HG03575 (cell line): ENCODE measurements around the gene UBE3D.
"Not testable (repeated sequence)": the region's sequence is repeated elsewhere in the genome, so short reads cannot be mapped to it uniquely, and the experiment has no call there.

ENCODE experiments used
- ATAC-seq: cut with Tn5 transposase; IDR thresholded peaks from one replicate; pipeline ENCODE4 v1.9.1; 2021; ENCODE audit not compliant: unreplicated experiment, insufficient number of reproducible peaks, low FRiP score; ENCODE audit errors: extremely low read depth

Gene UBE3D

DNA sequence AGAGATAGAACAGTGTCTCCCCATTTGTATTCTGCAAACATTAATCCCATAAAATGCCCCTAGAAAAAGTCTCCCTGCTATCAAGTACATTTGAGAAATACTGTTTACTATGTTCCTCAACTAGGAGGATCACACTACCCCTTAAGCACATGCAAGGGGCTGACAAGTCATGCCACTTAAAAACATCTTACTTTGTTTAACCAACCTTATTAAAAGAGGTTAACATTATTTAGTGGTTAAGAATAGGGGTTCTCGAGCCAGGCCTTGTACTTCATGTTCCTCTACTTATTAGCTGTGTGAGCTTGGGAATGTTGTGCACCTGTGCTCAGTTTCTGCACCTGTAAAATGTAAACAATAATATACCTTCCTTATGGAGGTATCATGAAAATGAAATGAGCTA lies 113.7 kb downstream of the UBE3D start:
- ATAC-seq, result no peak

DNA sequence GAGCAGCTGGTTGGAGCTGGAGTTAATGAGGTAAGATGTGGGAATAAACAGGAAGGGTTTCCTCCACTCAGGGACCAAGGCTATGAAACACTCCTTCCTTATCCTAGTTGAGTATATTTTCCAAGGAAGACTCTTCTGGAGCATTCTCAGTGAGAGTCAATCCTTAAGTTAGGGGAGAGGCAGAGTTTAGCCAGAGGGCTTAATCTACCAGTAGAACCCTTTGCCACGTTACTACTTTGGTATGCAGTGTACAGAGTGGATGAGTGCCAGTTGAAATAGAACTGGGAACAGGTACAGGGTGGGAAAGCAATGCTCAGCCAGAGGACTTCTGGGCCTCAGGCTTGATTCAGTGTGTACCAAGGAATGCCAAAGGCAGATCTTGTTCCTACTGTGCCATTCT lies 114.3 kb downstream of the UBE3D start:
- ATAC-seq, result no peak

DNA sequence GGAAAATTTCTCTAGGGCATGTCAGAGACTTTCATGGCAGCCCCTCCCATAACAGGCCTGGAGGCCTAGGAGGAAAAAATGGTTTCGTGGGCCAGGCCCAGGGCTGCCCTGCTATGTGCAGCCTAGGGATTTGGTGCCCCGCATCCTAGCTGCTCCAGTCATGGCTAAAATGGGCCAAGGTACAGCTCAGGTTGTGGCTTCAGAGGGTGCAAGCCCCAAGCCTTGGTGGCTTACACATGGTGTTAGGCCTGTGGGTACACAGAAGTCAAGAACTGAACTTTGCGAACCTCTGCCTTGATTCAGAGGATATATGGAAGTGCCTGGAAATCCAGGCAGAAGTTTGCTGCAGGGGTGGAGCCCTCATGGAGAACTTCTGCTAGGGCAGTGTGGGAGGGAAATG lies 134.7 kb downstream of the UBE3D start:
- ATAC-seq, result not testable (repeated sequence)

DNA sequence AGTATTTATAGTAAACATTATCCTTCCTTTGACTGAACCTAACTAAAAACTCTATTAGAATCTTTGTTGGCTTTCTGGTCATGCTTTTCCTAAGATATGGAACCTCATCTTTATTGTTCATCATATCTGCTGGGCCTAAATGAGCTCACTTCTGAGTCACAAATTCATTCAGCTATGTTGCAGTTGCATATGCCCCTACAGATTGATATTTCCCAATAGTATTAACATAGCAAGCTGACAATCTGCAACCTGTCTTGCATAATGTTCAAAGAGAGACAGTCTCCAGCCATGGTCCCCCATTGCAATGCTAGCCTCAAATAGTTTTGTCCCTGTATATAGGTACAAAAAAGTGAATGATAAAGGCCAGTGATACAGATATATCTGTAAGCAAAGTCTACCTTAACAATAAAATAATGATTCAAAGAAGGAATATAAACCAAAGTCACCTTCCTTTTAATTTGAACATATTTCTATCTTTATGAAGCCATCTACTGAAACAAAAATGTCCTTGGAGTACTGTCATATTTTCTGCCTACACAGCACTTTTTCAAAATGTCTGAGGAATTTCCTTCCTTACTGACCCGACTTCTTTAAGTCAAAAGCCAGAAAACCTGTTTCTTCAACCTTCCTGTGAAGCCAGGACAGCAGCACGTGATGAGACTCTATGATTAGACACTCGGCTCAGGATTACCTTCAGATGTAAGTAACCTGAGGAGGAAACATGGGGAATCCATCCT lies 140.7 kb downstream of the UBE3D start:
- ATAC-seq, result no peak

DNA sequence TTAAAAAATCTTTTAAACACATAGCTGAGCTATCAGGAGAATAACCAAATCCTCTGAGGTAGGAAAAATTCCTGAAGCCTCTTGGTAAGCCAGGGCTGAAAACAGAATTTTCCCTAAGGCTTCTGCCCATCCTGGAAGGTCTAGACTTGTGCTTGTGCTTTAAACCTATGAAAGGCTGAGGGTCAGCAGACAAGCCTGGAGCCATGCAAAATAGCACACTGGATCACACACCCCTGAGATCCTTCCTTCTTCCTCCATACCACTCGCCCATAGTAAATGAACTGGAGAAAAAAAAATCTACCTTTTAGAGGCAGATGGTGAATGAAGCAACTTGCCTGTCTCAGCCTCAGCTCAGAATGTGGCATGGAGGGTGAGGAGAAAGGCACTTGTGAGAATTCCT lies 144.4 kb downstream of the UBE3D start:
- ATAC-seq, result no peak

DNA sequence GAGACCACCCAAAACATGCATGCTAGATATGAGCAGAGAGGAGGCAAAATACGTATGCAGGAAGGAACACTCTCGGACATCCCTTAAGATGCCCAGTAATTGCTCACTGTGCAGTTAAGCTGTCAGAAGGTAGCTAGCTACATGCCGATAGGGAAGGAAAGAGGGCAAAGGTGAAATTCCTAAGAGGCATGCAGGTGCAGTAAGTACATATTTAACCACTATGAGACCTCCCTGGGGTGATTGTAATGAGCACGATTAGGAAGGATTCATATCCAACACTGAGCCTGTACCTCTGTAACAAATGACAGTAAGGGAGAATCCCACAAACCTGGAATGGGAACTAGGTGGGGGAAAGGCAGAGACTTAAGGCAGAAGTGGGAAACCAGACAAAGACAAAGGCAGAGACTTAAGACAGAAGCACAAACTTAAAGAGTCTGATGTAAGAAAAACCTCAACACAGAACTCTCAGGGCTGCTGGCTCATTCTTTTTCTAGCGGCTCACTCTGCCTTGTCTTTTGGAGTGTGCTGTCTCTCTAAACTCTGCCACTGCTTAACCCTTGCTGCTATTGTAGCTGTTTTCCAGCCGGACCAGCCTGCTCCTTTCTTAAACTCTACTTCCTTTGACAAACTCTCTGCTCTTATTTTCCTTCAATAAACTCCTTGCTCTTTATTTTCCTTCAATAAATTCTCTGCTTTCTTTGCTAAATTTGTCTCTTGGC lies 148.1 kb downstream of the UBE3D start:
- no peak for ATAC-seq

DNA sequence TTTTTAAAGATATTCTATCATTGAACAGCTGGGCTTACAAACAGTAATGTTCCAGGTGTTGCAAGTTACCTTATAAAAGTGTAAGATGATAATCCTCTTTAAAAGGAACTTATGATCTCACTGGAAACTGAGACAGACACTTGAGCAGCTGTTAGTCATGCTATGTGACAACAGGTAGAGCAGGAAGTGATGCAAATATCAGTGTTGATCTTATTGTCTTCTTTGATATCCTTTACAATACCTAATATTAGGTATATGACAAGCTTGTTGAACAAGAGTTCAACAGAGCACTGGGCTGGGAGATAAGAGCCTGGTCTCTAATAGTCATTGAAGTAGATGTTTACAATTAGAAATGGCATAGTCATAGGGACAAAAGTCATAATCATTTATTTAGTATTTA lies 150.0 kb downstream of the UBE3D start:
- no peak for ATAC-seq

DNA sequence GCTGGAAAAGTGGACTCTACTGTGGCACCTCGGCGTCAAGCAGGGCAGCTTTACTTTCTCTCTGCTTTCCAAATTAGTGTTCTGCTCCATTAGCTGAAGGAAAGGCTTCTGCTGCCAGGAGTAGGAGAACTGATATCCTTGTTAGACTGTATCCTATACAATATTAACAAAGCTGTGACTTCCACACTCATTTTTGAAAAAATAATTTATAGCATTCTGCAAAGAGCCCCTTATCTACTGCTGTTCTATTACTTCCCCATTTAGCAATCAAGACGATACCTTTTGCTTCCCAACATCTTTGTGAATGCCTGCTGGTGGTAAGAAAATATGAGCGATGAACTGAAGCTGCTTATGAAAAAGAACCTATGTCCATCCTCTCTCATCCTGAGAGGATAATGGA lies 151.1 kb downstream of the UBE3D start:
- ATAC-seq, result no peak

DNA sequence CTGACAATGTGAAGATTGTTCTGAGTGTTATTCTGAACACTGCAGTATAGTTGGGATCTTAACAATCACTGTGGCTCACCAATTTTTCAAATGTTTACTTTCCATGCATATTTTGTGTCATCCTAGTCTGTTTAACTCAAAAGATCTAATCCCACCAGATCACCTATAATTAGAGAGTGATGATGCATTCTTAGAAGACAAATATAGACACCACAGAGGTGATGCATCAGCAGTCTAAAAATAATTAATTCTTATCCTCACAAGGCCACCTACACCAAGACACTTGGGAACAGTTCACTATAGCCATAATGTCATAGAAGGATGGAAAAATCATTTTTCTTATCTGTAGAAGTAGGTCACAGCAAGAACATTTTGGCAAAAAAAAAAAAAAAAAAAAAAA lies 154.8 kb downstream of the UBE3D start:
- no peak for ATAC-seq

DNA sequence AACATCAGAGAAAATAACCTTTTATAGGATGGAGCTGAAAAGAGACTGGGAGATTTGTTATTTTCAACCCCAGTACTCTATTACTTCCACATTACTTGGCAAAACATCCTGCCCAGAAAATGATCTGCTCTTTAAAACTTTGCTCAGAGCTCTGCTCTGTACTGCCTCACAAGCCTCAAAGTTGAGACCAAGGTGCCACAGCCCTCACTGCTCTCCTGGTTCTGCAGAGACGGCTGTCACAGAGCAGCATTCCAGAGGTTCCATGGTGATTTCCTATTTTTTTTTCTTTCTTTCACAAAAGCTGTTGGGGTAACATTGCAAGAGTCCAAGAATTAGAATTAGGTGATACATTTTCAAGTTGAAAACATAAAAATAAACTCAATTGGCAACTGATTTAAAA lies 155.2 kb downstream of the UBE3D start:
- ATAC-seq, result no peak

DNA sequence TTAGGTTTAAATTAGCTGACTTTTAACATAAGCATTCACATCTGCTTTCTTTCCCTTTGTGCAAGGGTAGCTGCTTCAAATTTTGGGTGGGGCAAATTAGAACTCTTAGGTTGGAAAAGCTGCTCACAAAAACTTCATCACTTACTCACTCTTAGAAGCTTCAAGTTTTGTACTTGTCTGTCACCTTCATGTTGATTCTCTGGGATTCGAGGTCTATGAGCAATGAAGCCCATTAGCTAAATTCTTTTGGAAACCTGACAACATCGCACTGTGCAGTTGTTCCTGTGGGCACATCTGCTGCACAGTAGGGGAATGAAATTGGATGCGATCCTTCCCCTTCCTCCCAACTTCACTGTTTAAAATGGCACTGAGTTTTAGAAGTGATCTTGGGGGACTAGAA lies 156.1 kb downstream of the UBE3D start:
- no peak for ATAC-seq

DNA sequence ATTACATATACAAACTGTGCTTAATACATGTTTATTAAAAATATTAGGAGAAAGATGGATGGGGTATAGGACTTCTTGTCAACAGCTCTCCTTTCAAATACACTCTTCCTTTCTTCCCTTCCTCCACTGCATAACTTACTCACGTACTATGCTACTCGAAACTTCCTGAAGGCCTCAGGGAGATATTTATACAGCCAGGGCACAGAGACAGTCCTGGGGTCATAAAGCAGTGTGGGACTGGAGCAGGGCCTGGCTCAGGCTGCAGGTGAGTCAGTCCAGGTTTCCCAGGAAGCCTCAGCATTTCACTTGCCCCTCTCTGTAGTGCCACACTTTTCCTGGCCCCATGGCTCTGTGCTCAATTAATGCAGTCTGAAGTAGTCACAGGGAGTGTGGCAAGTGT lies 157.0 kb downstream of the UBE3D start:
- ATAC-seq, result no peak

DNA sequence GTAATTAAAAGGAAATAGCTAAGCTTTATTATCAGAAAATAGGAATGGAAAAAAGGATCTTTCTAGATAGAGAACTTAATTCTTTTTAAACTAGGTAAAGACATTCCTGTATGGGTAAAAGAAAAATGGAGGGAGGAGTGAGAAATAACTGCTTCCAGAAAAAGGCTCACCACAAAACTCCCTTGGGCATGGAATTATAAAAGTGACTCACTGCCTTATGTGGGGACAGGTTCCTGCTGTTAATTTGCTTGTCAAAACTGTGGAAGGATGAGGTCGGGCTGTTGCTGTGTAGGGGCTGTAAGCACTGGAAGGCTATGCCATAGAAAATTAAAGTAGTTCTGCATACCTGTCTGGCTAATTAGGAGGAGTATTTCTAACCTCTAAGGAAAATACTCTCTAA lies 158.7 kb downstream of the UBE3D start:
- ATAC-seq, result no peak

DNA sequence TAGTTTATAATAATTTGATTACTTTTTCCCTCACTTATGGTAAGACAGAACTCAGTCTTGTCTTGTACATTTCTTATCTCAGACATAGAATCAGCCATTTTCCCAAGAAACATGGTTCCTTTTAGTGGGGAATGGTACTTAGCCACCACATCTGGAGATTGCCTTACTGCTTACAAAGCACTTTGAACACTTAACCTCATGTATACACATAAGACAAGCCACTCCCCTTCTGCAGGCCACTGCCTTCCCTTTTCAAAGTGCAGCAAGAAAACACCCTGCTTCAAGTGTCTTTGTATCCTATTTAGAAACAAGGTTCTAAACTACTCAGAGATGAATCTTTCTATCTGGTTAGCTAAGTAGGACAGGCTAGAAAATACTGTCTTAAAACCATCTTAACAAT lies 159.2 kb downstream of the UBE3D start:
- ATAC-seq, result no peak

DNA sequence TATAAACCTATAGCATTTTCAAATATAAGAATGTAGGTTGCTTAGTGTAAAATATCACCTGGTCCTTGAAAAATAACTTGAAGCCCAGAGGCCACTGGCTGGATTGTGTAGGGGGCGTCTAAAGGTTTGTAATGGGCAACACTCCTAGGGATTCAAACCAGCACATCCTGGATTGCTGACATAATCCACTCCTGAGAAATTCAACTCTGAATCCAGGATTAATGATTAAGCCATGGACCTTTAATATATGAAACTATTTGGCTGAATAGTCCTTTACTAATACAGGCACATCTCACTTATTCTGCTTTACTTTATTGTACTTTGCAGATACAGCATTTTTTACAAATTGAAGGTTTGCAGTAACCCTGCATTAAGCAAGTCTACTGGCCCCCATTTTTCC lies 160.8 kb downstream of the UBE3D start:
- no peak for ATAC-seq

DNA sequence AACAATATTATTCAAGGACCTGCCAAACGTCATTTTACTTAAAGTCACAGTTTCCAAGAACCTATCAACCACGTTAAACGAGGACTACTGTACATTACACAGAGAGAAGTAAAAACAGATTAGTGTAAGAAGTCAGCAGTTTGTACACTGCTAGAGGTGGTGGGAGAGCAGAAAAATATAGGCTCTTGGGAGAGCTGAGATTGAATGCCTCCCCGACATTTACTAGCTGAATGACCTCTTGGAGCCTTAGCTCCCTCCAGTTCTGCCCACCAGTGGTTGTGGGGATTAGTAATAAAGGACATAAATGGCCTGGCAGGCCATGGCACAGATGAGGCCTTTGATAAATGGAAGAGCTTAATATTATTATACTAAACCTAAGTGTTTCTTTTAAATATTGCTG lies 161.4 kb downstream of the UBE3D start:
- no peak for ATAC-seq

DNA sequence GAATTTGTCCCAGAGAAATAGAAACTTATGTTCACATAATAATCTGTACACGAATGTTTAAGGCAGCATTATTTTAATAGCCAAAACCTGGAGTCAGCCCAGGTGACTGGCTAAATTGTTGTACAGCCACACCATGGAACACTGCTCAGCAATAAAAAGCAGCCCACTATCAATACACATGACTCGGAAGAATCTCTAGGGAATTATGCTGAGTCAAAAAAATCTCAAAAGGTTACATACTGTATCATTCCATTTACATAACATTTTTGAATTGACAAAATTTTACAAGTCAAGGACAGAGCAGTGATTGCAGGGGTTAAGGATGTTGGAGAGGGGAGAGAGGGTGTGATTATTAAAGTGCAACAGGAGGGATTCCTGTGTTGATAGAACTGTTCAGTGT lies 163.4 kb downstream of the UBE3D start:
- ATAC-seq, result no peak

DNA sequence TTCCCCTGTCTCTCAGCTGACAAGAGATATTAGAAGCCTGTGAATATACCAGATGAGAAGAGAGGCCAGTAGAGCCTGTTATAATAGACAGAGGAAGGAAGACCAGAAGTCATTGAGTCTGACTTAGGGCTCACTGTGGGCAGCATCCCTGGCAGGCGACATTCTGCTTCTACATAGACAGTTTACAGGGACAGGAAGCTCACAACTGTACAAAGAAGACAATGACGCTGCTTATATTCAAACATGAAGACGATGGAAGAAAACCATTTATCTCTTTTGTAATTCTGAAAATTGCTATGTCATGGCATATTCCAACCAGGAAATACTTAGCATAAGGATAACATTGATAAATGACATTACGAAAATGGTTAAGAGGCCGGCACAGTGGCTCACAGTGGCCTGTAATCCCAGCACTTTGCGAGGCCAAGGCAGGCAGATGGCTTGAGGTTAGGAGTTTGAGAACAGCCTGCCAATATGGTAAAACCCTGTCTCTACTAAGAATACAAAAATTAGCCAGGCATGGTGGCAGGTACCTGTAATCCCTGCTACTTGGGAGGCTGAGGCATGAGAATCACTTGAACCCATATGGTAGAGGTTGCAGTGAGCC lies 170.9 kb downstream of the UBE3D start:
- ATAC-seq, result no peak

DNA sequence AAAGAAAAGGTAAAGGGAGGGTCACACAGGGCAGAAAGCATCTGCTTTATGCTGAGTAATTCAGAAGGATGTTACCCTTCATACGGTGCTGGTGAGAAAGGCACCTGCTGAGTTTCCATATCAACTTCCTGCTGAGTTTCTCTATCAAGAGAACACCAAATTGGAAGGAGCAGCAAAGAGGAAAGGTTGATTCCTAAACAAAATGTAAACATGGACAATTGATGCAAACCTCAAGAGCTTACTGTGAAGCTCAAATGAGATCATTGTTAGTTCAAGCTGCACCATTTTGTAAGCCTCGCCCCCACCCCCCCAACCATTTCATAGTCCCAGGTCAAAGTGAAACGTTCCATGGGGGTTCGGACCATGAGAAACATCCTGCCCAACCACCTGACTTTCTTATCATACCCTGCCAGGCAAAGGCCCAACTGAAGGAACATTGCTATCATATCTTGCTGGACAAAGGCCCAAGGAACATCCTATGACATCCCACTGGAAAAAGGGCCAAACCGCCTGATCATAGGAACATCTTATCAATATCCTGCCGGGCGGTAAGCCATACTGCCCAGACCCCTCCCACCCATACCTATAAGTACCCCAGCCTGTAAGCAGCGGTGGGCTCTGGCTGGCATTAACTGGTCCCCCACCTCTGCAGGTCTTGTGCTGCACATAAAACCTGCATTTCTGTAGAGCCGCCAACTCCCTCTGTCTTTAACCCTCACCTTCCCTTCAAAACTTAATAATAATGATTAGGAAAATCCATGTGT lies 171.6 kb downstream of the UBE3D start:
- no peak for ATAC-seq

DNA sequence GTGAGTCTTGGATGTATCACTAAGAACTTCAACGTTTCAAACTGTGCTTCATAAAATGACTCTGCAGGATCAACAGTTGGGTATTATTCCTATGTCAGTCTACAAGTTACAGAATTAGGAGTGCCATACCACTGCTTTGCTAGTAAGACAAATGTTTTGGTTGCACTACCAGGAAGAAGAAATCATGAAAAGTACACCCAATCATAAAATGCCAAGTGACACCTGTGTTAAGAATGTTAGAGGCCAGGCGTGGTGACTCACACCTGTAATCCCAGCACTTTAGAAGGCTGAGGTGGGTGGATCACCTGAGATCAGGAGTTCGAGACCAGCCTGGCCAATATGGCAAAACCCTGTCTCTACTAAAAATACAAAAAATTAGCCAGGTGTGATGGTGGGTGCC lies 174.1 kb downstream of the UBE3D start:
- ATAC-seq, result not testable (repeated sequence)
